Activated CD4-positive, alpha-beta T cell treated with anti-CD3 and anti-CD28 coated beads for 36 hours (primary cell): ENCODE data around the gene DPH6. TPM values are rescaled to one million over a fixed set of nuclear protein-coding genes. Genes with fewer than 3 reads are reported as not detected.
"Not testable (repeated sequence)": the region's sequence is repeated elsewhere in the genome, so short reads cannot be mapped to it uniquely, and the experiment has no call there.

Source experiments
- ATAC-seq: fragments of 200-7000 bp; cut with Tn5 transposase; one replicate; pipeline ENCODE4 v1.10.0; 2021; ENCODE audit warnings: mild to moderate bottlenecking, moderate library complexity
- CTCF ChIA-PET: fragments of 350-600 bp; sonication (Branson Sonifier 250); formaldehyde crosslinking; loops from one replicate; lab custom pipeline; 2021; ENCODE audit warnings: antibody characterized with exemption; lab: Charles Lee
- POLR2A ChIA-PET: fragments of 350-600 bp; sonication (Branson Sonifier 250); formaldehyde crosslinking; loops from one replicate; lab custom pipeline; 2021; ENCODE audit warnings: antibody characterized with exemption, inconsistent platforms; lab: Charles Lee
- DNase-seq: peaks from one replicate; pipeline ENCODE4 v3.0.0-alpha.2; 2020
- H3K27ac Mint-ChIP-seq: one replicate; pipeline ENCODE4 v1.8.0; 2021; ENCODE audit warnings: mixed read lengths
- H3K27me3 Mint-ChIP-seq: one replicate; pipeline ENCODE4 v1.8.0; 2021; ENCODE audit warnings: mixed read lengths
- H3K36me3 Mint-ChIP-seq: one replicate; pipeline ENCODE4 v1.8.0; 2021; ENCODE audit warnings: low read depth, mixed read lengths
- H3K4me1 Mint-ChIP-seq: one replicate; pipeline ENCODE4 v1.8.0; 2021; ENCODE audit warnings: mixed read lengths
- H3K4me3 Mint-ChIP-seq: one replicate; pipeline ENCODE4 v1.8.0; 2021; ENCODE audit warnings: mild to moderate bottlenecking, moderate library complexity, mixed read lengths
- H3K9me3 Mint-ChIP-seq: one replicate; pipeline ENCODE4 v1.8.0; 2021; ENCODE audit warnings: low read depth, mixed read lengths
- intact Hi-C, 2 experiments: fragments of 100-400 bp; cut with DNase I in 1 of 2; cut with micrococcal nuclease in 1 of 2; formaldehyde crosslinking; loops; one replicate each; pipeline versions ENCODE4 v1.14.2 to v1.15.1; 2022 to 2024; cut with DNase I, micrococcal nuclease
- total RNA-seq, 2 experiments: library from RNA; stranded (reverse); gene quantifications; one replicate each; pipeline ENCODE4 v1.2.3, GENCODE V29; 2021

Gene DPH6
- total RNA-seq, 2 experiments from 2014 or later: 8.1 to 14.0 TPM

DNA sequence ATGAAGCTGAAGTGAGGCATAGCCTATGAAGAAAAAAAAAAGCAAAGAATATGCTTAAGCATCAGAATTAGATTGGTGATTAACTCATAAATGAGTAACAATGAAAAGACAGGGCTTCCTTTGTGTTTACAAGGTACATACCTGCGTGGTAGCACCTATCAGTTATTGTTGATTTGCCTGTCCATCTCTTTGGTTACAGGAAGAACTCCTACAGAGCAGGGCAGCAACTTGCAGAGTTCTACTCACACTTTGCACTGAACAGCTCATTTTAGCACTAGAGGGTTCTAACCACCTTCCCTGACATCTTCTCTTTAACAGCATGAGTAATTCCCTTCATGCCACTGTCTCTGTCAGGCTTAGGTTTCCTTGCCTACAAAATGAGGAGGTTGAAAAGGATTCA is 166.0 kb downstream of the DPH6 start:
- DNase-seq (no peak), ATAC-seq (no peak)
- CTCF ChIA-PET: no interaction called here
- POLR2A ChIA-PET: interaction anchor here (0.6 kb wide), 1 partner anchor 10 kb away, joined by 3 read pairs; no protein-coding TSS in a partner anchor
- H3K36me3 Mint-ChIP-seq: peaks cover 24% of the 10 kb centered on the region
- H3K9me3 Mint-ChIP-seq: peaks cover 2% of the 10 kb centered on the region
- intact Hi-C loops: no loop called here
- no peaks in the 10 kb centered on the region for H3K4me1 Mint-ChIP-seq
- no peaks in the 10 kb centered on the region for H3K27me3 Mint-ChIP-seq
- no peak overlapping the region for H3K4me3 Mint-ChIP-seq
- H3K27ac Mint-ChIP-seq: no peak overlapping the region

DNA sequence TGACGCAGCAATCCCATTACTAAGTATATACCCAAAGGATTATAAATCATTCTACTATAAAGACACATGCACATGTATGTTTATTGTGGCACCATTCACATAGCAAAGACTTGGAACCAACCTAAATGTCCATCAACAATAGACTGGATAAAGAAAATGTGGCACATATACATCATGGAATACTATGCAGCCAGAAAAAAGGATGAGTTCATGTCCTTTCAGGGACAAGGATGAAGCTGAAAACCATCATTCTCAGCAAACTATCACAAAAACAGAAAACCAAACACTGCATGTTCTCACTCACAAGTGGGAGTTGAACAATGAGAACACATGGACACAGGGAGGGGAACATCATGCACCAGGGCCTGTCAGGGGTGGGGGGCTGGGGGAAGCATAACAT is 167.5 kb downstream of the DPH6 start:
- H3K9me3 Mint-ChIP-seq, H3K27me3 Mint-ChIP-seq, POLR2A ChIA-PET, H3K4me1 Mint-ChIP-seq, H3K4me3 Mint-ChIP-seq, ATAC-seq, H3K27ac Mint-ChIP-seq, intact Hi-C loops, CTCF ChIA-PET, DNase-seq: not testable (repeated sequence)
- peaks cover 24% of the 10 kb centered on the region for H3K36me3 Mint-ChIP-seq

DNA sequence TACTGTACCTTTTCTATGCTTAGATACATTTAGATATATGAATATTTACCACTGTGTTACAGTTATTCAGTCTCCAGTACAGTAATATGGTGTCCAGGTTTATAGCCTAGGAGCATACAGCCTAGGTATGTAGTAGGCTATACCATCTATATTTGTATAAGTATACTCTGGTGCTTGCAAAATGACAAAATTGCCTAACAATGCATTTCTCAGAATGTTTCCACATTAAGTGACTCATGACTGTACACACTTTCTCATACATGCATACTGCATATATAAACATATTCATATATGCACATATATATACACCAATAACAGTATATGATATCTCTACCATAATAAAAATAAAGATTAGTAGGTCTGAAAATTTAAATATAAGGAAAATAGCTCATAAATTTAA is 169.3 kb downstream of the DPH6 start:
- intact Hi-C loops: no loop called here
- no peaks in the 10 kb centered on the region for H3K27me3 Mint-ChIP-seq
- no peak overlapping the region for H3K27ac Mint-ChIP-seq
- H3K4me1 Mint-ChIP-seq: no peaks in the 10 kb centered on the region
- peaks cover 2% of the 10 kb centered on the region for H3K9me3 Mint-ChIP-seq
- POLR2A ChIA-PET: no interaction called here
- no peak for DNase-seq
- no peak overlapping the region for H3K4me3 Mint-ChIP-seq
- ATAC-seq: no peak
- peaks cover 38% of the 10 kb centered on the region for H3K36me3 Mint-ChIP-seq
- CTCF ChIA-PET: interaction anchor here (0.6 kb wide), 1 partner anchor 307 kb away, joined by 3 read pairs; no protein-coding TSS in a partner anchor

DNA sequence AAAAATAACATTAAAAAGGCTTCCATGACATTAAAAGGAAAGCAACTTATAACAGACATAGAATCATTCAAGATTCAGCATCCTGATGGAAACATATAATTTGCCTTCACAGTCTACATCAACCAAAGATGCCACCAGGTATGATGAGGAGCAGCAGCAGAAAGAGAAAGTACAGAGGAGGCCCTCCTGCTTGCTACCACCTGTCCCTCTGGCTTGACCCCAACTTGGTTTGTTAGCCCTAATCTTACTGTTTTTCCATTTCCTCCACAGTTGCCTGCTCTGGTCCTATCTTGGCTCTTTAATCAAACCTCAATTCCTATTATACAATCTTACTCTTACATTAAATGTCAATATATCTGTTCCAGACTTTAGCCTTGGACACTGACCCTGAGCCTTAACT is 171.3 kb downstream of the DPH6 start:
- DNase-seq (no peak), ATAC-seq (no peak)
- H3K27ac Mint-ChIP-seq: no peak overlapping the region
- POLR2A ChIA-PET: no interaction called here
- peaks cover 47% of the 10 kb centered on the region for H3K36me3 Mint-ChIP-seq
- H3K4me1 Mint-ChIP-seq: no peaks in the 10 kb centered on the region
- no peak overlapping the region for H3K4me3 Mint-ChIP-seq
- no peaks in the 10 kb centered on the region for H3K27me3 Mint-ChIP-seq
- intact Hi-C loops: loop anchor here in 1 of 2 experiments (1.0 kb wide), 1 partner anchor 12 kb away; no protein-coding TSS in a partner anchor
- H3K9me3 Mint-ChIP-seq: peaks cover 2% of the 10 kb centered on the region
- CTCF ChIA-PET: no interaction called here

DNA sequence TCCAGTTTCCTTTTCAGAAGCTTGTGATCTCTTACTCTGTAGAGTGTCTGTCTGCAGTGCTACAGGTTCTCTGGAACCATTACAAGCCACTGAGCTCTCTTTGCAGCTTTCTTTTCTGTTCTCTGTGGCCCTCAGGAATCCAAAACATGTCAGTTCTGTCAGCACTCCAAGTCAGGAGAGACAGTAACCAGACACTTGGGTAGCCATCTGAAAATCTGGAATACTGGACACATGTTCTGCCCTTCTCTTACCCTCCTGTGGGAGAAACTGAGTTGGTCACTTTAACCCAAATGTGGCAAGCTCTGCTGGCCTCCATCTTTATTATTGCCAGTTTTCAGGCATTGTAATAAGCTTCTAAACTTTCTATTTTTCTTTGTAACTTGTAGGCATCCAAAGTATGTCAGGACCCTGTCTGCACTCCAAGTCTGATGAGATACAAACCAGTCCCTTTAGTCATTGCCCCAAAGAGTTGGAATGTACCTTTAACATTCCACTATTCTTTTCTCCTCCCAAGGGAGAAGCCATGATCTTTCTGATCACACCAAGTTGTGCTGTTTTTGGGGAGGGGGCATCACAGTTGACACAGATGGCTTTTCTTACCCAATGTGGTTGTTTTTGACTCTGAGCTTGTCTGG is 183.7 kb downstream of the DPH6 start:
- H3K36me3 Mint-ChIP-seq: peaks cover 15% of the 10 kb centered on the region
- CTCF ChIA-PET: no interaction called here
- ATAC-seq: no peak
- POLR2A ChIA-PET: interaction anchor here (0.6 kb wide), 1 partner anchor 1214 kb away, joined by 3 read pairs; no protein-coding TSS in a partner anchor
- no peak overlapping the region for H3K4me3 Mint-ChIP-seq
- no peak for DNase-seq
- H3K9me3 Mint-ChIP-seq: peaks cover 58% of the 10 kb centered on the region
- H3K27ac Mint-ChIP-seq: no peak overlapping the region
- intact Hi-C loops: loop anchor here in 1 of 2 experiments (1.0 kb wide), 1 partner anchor 12 kb away; no protein-coding TSS in a partner anchor
- H3K27me3 Mint-ChIP-seq: no peaks in the 10 kb centered on the region
- no peaks in the 10 kb centered on the region for H3K4me1 Mint-ChIP-seq

DNA sequence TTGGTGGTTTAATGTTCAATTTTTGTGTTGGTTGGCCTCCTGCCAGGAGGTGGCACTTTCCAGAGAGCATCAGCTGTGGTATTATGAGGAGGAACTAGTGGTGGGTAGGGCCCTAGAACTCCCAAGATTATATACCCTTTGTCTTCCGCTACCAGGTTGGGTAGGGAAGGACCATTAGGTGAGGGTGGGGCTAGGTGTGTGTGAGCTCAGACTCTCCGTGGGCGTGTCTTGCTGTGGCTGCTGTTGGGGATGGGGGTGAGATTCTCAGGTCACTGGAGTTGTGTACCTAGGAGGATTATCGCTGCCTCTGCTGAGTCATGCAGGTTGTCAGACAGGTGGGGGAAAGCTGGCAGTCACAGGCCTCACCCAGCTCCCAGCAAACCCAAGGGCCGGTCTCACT is 187.1 kb downstream of the DPH6 start:
- POLR2A ChIA-PET: no interaction called here
- Mint-ChIP-seq H3K4me1 (no peaks in the 10 kb centered on the region), H3K4me3 (no peak overlapping the region), H3K27ac (no peak overlapping the region), H3K36me3 (no peaks in the 10 kb centered on the region), H3K27me3 (no peaks in the 10 kb centered on the region), H3K9me3 (peaks cover 54% of the 10 kb centered on the region)
- no peak for DNase-seq
- CTCF ChIA-PET: interaction anchor here (0.6 kb wide), 1 partner anchor 1153 kb away, joined by 3 read pairs; no protein-coding TSS in a partner anchor
- intact Hi-C loops: no loop called here
- no peak for ATAC-seq

DNA sequence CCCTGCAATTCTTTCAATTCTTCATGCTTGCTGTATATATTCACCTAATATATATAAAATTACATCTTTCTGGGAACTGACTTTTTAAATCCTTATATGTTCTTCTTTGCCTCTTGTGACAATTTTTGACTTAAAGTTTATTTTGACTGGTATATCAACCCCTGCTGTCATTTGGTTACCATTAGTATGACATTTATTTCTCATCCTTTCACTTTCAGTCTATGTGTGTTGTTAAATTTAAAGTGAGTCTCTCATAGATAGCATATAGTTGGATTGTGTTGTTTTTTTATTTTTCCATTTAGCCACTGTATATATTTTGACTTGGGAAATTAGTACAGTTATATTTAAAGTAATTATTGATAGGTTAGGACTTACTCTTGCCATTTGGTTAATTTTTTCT is 194.9 kb downstream of the DPH6 start:
- DNase-seq: no peak

DNA sequence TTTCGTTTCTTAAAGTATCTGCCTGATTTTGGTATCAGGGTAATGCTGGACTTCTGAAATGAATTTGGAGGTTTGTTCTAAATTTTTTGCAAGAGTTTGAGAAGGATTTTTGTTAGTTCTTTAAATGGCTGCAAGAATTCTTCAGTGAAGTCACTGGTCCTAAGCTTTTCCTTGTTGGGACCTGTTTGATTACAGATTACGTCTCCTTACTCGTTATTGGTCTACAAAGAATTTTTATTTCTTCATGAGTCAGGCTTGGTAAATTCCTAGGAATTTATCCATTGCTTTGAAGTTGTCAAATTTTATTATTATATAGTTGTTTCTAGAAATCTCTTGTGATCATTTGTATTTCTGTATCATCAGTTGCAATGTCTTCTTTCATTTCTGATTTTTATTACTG is 196.0 kb downstream of the DPH6 start:
- ChIA-PET CTCF (no interaction called here), POLR2A (no interaction called here)
- Mint-ChIP-seq H3K4me3 (no peak overlapping the region), H3K9me3 (peaks cover 29% of the 10 kb centered on the region), H3K4me1 (no peaks in the 10 kb centered on the region), H3K27me3 (no peaks in the 10 kb centered on the region), H3K36me3 (no peaks in the 10 kb centered on the region), H3K27ac (no peak overlapping the region)
- DNase-seq: no peak
- intact Hi-C loops: no loop called here
- ATAC-seq: no peak

More for the DNA sequence above, 194.9 kb downstream of the DPH6 start:
- no peak overlapping the region for H3K27ac Mint-ChIP-seq
- no peak overlapping the region for H3K4me3 Mint-ChIP-seq
- H3K4me1 Mint-ChIP-seq: no peaks in the 10 kb centered on the region
- no peaks in the 10 kb centered on the region for H3K27me3 Mint-ChIP-seq
- ChIA-PET CTCF (no interaction called here), POLR2A (no interaction called here)
- no peak for ATAC-seq
- no peaks in the 10 kb centered on the region for H3K36me3 Mint-ChIP-seq
- intact Hi-C loops: no loop called here
- peaks cover 32% of the 10 kb centered on the region for H3K9me3 Mint-ChIP-seq

DNA sequence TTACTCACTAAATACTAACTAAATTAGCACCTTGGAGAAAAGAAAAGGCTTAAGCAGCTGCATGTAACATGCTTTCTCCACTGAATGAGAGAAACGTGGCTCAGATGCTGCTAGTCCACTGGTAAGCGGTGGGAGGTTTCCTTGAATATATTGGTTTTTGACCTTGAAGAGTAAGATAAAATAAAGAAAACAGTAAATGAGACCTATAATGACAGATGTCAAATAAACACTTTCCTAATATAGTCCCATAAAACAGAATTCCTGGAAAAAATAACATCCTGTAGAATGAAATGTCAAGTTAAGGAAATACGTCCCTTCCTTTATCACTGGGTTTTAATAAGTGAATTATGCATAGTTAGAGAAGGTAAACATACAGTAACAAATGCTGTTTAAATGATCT is 215.0 kb downstream of the DPH6 start:
- Mint-ChIP-seq H3K4me1 (no peaks in the 10 kb centered on the region), H3K27me3 (no peaks in the 10 kb centered on the region), H3K9me3 (peaks cover 3% of the 10 kb centered on the region), H3K36me3 (no peaks in the 10 kb centered on the region), H3K27ac (no peak overlapping the region), H3K4me3 (no peak overlapping the region)
- intact Hi-C loops: no loop called here
- ATAC-seq: no peak
- ChIA-PET CTCF (no interaction called here), POLR2A (no interaction called here)
- DNase-seq: no peak

DNA sequence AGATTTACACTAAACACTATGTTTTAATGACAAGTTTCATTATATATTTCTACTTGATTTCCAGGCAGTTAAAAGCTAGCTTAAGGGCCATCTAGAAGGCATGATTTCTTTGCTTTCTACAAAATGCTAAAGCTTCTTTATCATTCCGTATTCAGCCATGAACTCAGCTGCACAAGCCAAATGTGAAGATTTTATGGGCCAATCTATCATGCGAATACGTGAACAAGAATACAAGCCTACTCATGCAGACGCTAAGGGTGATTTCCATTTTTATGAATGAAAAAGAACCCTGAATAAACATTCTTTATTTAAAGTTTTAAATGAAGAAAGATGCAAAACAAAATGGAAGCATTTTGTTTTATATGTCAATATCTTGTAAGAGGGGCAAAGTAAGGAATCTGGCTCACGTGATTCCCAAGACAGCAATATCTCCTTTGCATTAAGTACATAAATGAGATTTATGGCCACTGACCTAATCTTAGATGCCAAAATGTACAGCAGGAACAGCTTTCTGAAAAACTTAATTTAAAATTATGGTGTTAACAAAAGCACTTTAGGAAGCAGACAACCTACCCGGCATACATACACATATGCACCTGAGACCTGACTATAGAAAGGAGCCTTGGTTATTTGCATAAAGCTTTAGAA is 215.8 kb downstream of the DPH6 start:
- intact Hi-C loops: no loop called here
- CTCF ChIA-PET: interaction anchor here (1.2 kb wide), 1 partner anchor 18 kb away, joined by 3 read pairs; no protein-coding TSS in a partner anchor
- Mint-ChIP-seq H3K27me3 (no peaks in the 10 kb centered on the region), H3K36me3 (no peaks in the 10 kb centered on the region), H3K4me3 (no peak overlapping the region), H3K9me3 (no peaks in the 10 kb centered on the region), H3K27ac (no peak overlapping the region), H3K4me1 (no peaks in the 10 kb centered on the region)
- POLR2A ChIA-PET: no interaction called here
- ATAC-seq: no peak
- no peak for DNase-seq

DNA sequence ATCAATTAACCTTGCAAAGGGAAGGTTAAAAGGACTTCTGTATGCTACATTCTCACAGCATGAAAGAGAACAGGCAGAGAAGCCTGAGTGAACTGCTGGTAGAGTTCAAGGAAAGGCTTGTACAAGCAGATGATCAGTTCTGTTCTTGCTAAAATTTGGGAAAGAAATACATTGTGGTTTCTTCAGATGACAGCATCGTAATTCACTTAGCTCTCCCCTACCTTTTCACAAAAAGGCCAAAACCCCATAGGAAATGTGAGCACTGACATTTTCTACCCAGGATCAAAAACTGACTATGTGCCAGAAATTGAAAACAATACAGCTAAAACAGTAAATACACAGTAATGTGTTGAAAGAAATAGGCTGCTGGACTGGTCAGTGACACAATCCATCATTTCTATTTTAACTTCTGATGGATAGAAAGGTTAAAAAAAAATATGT is 216.4 kb downstream of the DPH6 start:
- no peak overlapping the region for H3K4me3 Mint-ChIP-seq
- no peak for ATAC-seq
- H3K27me3 Mint-ChIP-seq: no peaks in the 10 kb centered on the region
- H3K4me1 Mint-ChIP-seq: no peaks in the 10 kb centered on the region
- no peaks in the 10 kb centered on the region for H3K9me3 Mint-ChIP-seq
- no peak for DNase-seq
- H3K27ac Mint-ChIP-seq: no peak overlapping the region
- CTCF ChIA-PET: interaction anchor here (1.2 kb wide), 1 partner anchor 17 kb away, joined by 3 read pairs; no protein-coding TSS in a partner anchor
- intact Hi-C loops: no loop called here
- H3K36me3 Mint-ChIP-seq: no peaks in the 10 kb centered on the region
- POLR2A ChIA-PET: no interaction called here

DNA sequence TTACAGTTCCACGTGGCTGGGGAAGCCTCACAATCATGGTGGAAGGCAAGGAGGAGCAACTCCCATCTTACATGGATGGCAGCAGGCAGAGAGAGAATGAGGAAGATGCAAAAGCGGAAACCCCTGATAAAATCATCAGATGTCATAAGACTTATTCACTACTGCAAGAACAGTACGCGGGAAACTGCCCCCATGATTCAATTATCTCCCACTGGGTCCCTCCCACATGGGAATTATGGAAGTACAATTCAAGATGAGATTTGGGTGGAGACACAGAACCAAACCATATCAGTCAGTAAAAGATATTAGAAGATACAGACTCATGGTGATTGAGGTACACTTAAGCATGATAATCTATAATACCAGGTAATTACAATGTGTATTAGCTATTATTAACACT is 217.1 kb downstream of the DPH6 start:
- not testable (repeated sequence) for H3K36me3 Mint-ChIP-seq

More for the DNA sequence above, 217.1 kb downstream of the DPH6 start:
- H3K4me1 Mint-ChIP-seq, DNase-seq, H3K27ac Mint-ChIP-seq, POLR2A ChIA-PET, H3K27me3 Mint-ChIP-seq, CTCF ChIA-PET, ATAC-seq, H3K9me3 Mint-ChIP-seq, H3K4me3 Mint-ChIP-seq, intact Hi-C loops: not testable (repeated sequence)
